Measurements from ENCODE around the gene MAP3K10. TPM values are rescaled to one million over a fixed set of nuclear protein-coding genes. Genes with fewer than 3 reads are reported as not detected.

MAP3K10 gene
- total and polyA plus RNA-seq, 9 of the 15 experiments (the other 6 are each of a cell fraction or from before 2014, with no cell fraction given) = 0.01 to 8.0 (median 2.7) TPM; not detected in 1

GRCh38 chr19:40255619-40256166 lies 64.5 kb downstream of the MAP3K10 start:
- Histone ChIP-seq H3K4me2 (ENCODE audit: insufficient read depth, low read length) (no peak overlapping the region), H3K27me3 (ENCODE audit: control insufficient read depth in 2 of 2, insufficient read depth in 2 of 2, low read length in 2 of 2) (no peaks in the 10 kb centered on the region), H3K4me1 (replicated peaks in 1 of 2; ENCODE audit: control insufficient read depth in 2 of 2, insufficient read depth in 2 of 2, low read length in 2 of 2) (peaks cover 0 to 8% of the 10 kb centered on the region in 2 experiments; a peak in 2 of 5 replicates), H3K36me3 (ENCODE audit: control insufficient read depth, insufficient read depth, low read length) (peaks cover 62% of the 10 kb centered on the region; the same call in 2 of the 3 replicates), H3K79me2 (ENCODE audit: control insufficient read depth, insufficient read depth, low read length) (peaks cover 50% of the 10 kb centered on the region), H3K27ac (ENCODE audit: extremely low read depth, low read depth, low read length) (no peak overlapping the region), H3K9me3 (replicated peaks; ENCODE audit: control insufficient read depth, insufficient read depth, low read depth, low read length) (no peaks in the 10 kb centered on the region), H3K9me1 (ENCODE audit: control insufficient read depth, insufficient read depth, low read length) (no peaks in the 10 kb centered on the region), H4K20me1 (replicated peaks; ENCODE audit: control insufficient read depth, insufficient read depth, low read length) (no peaks in the 10 kb centered on the region; the same call in 1 of the 2 replicates), H2AFZ (ENCODE audit: low read depth, low read length) (no peak overlapping the region), H3K4me3 (no peak overlapping the region), H3K9ac (ENCODE audit: insufficient read depth in 1 of 2, low read depth in 2 of 2, low read length in 2 of 2) (no peak overlapping the region)
- FAIRE-seq (no peak), ATAC-seq (no peak), DNase-seq (ENCODE audit: extremely low read depth in 1 of 4, low spot score in 3 of 4) (no peak)
- intact Hi-C loops (cut with micrococcal nuclease) = no loop called here
- in situ Hi-C loops (cut with MboI) = no loop called here
- BruUV-seq (replicated peaks) = no TSS peak
- WGBS (ENCODE audit: insufficient coverage, low coverage, missing lambda C conversion rate) = 86% methylated on average over 3 of the region's 3 CpGs
- ChIA-PET POLR2A (interaction anchor here (1.5 kb wide), 1 partner anchor 17 kb away, joined by 3 read pairs; no protein-coding TSS in a partner anchor), CTCF (ENCODE audit: low intra/inter-chr PET ratio) (no interaction called here)
- TF ChIP-seq KAT8 (IDR thresholded peaks at IDR 0.05; ENCODE audit: low read depth) = no peak
- no peak for TF ChIP-seq HLTF (IDR thresholded peaks at IDR 0.05)
- TF ChIP-seq, protein P1, sequence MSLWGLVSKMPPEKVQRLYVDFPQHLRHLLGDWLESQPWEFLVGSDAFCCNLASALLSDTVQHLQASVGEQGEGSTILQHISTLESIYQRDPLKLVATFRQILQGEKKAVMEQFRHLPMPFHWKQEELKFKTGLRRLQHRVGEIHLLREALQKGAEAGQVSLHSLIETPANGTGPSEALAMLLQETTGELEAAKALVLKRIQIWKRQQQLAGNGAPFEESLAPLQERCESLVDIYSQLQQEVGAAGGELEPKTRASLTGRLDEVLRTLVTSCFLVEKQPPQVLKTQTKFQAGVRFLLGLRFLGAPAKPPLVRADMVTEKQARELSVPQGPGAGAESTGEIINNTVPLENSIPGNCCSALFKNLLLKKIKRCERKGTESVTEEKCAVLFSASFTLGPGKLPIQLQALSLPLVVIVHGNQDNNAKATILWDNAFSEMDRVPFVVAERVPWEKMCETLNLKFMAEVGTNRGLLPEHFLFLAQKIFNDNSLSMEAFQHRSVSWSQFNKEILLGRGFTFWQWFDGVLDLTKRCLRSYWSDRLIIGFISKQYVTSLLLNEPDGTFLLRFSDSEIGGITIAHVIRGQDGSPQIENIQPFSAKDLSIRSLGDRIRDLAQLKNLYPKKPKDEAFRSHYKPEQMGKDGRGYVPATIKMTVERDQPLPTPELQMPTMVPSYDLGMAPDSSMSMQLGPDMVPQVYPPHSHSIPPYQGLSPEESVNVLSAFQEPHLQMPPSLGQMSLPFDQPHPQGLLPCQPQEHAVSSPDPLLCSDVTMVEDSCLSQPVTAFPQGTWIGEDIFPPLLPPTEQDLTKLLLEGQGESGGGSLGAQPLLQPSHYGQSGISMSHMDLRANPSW (CRISPR knock-in tag; IDR thresholded peaks at IDR 0.05) = no peak
- no peak for TF ChIP-seq PHTF2 (CRISPR knock-in tag; IDR thresholded peaks at IDR 0.05)
- no peak for TF ChIP-seq ZNF551 (CRISPR knock-in tag; IDR thresholded peaks at IDR 0.05)
- TF ChIP-seq NUFIP1 (IDR thresholded peaks at IDR 0.05; ENCODE audit: partially characterized antibody) = no peak
- TF ChIP-seq NCOA1 (IDR thresholded peaks at IDR 0.05; ENCODE audit: low read depth) = no peak
- TF ChIP-seq, protein P2, sequence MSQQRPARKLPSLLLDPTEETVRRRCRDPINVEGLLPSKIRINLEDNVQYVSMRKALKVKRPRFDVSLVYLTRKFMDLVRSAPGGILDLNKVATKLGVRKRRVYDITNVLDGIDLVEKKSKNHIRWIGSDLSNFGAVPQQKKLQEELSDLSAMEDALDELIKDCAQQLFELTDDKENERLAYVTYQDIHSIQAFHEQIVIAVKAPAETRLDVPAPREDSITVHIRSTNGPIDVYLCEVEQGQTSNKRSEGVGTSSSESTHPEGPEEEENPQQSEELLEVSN (IDR thresholded peaks at IDR 0.05; ENCODE audit: borderline replicate concordance in 1 of 2, extremely low read depth in 1 of 2, insufficient read depth in 1 of 2, insufficient read length in 1 of 2, low read depth in 1 of 2, low read length in 1 of 2, poor library complexity in 1 of 2, severe bottlenecking in 1 of 2) = no peak
- TF ChIP-seq ZSCAN29 (IDR thresholded peaks at IDR 0.05) = no peak
- TF ChIP-seq, protein P3, sequence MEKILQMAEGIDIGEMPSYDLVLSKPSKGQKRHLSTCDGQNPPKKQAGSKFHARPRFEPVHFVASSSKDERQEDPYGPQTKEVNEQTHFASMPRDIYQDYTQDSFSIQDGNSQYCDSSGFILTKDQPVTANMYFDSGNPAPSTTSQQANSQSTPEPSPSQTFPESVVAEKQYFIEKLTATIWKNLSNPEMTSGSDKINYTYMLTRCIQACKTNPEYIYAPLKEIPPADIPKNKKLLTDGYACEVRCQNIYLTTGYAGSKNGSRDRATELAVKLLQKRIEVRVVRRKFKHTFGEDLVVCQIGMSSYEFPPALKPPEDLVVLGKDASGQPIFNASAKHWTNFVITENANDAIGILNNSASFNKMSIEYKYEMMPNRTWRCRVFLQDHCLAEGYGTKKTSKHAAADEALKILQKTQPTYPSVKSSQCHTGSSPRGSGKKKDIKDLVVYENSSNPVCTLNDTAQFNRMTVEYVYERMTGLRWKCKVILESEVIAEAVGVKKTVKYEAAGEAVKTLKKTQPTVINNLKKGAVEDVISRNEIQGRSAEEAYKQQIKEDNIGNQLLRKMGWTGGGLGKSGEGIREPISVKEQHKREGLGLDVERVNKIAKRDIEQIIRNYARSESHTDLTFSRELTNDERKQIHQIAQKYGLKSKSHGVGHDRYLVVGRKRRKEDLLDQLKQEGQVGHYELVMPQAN (IDR thresholded peaks at IDR 0.05; ENCODE audit: borderline replicate concordance) = no peak
- TF ChIP-seq, protein P4, sequence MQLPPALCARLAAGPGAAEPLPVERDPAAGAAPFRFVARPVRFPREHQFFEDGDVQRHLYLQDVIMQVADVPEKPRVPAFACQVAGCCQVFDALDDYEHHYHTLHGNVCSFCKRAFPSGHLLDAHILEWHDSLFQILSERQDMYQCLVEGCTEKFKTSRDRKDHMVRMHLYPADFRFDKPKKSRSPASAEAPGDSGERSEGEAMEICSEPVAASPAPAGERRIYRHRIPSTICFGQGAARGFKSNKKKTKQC (CRISPR knock-in tag; IDR thresholded peaks at IDR 0.05) = no peak
- TF ChIP-seq, protein P5, sequence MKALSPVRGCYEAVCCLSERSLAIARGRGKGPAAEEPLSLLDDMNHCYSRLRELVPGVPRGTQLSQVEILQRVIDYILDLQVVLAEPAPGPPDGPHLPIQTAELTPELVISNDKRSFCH (CRISPR knock-in tag; IDR thresholded peaks at IDR 0.05) = no peak
- TF ChIP-seq, protein P5 (tag; IDR thresholded peaks at IDR 0.05) = no peak
- TF ChIP-seq ILK (tag; IDR thresholded peaks at IDR 0.05; ENCODE audit: borderline replicate concordance, low read depth) = no peak
- no peak for TF ChIP-seq ZNF444 (CRISPR knock-in tag; IDR thresholded peaks at IDR 0.05)

Data from K562 (cell line).